Skeletal muscle satellite cell (primary cell): ENCODE measurements around the gene U2AF1.
A peak's percentile ranks its signal among the peaks of the same experiment; 100 is the strongest.
"Not testable (repeated sequence)": the region's sequence is repeated elsewhere in the genome, so short reads cannot be mapped to it uniquely, and the experiment has no call there.

Experiments
- H3K27me3 ChIP-seq: 2 replicates; pipeline ENCODE4 v1.7.0; 2013; ENCODE audit warnings: low read length; ENCODE audit not compliant: control insufficient read depth, insufficient read depth
- H3K36me3 ChIP-seq: 2 replicates; pipeline ENCODE4 v1.7.0; 2013; ENCODE audit warnings: mild to moderate bottlenecking, control low read depth, low read length; ENCODE audit not compliant: insufficient read depth
- H3K4me1 ChIP-seq: 2 replicates; pipeline ENCODE4 v1.7.0; 2013; ENCODE audit warnings: low read length; ENCODE audit not compliant: control insufficient read depth, insufficient read depth
- H3K4me2 ChIP-seq: 2 replicates; pipeline ENCODE4 v1.7.0; 2013; ENCODE audit warnings: mild to moderate bottlenecking, low read length
- H3K4me3 ChIP-seq: 2 replicates; pipeline ENCODE4 v1.7.0; 2013; ENCODE audit warnings: low read length
- H3K9ac ChIP-seq: 2 replicates; pipeline ENCODE4 v1.7.0; 2013; ENCODE audit warnings: mild to moderate bottlenecking, low read depth, low read length, moderate library complexity
- H3K9me3 ChIP-seq: replicated peaks from 2 replicates; pipeline ENCODE4 v1.7.0; 2013; ENCODE audit warnings: mild to moderate bottlenecking, control low read depth, low read length

Gene U2AF1

GRCh38 chr21:43045876-43046821 lies 61.2 kb downstream of the U2AF1 start:
- H3K4me1 ChIP-seq, H3K27me3 ChIP-seq, H3K4me3 ChIP-seq, H3K36me3 ChIP-seq, H3K9me3 ChIP-seq, H3K9ac ChIP-seq: not testable (repeated sequence)
- peak overlapping the region; percentile 29 for H3K4me2 ChIP-seq

GRCh38 chr21:43045165-43045875 lies 62.0 kb downstream of the U2AF1 start:
- H3K9ac ChIP-seq, H3K36me3 ChIP-seq, H3K4me3 ChIP-seq, H3K27me3 ChIP-seq, H3K9me3 ChIP-seq, H3K4me1 ChIP-seq: not testable (repeated sequence)
- peak overlapping the region; percentile 29 for H3K4me2 ChIP-seq

GRCh38 chr21:43044547-43044946 lies 62.8 kb downstream of the U2AF1 start:
- not testable (repeated sequence) for H3K4me1 ChIP-seq, H3K9ac ChIP-seq, H3K9me3 ChIP-seq, H3K4me3 ChIP-seq, H3K4me2 ChIP-seq, H3K36me3 ChIP-seq, H3K27me3 ChIP-seq

GRCh38 chr21:43043291-43043690 lies 64.1 kb downstream of the U2AF1 start:
- not testable (repeated sequence) for H3K4me2 ChIP-seq, H3K27me3 ChIP-seq, H3K9ac ChIP-seq, H3K9me3 ChIP-seq, H3K4me3 ChIP-seq, H3K4me1 ChIP-seq, H3K36me3 ChIP-seq
